Stimulated activated CD4-positive, alpha-beta T cell treated with anti-CD3 and anti-CD28 coated beads, Interleukin-15, amount 100 ng/mL, for 1 hour (primary cell): ENCODE measurements around the gene SURF6.
A peak's percentile ranks its signal among the peaks of the same experiment; 100 is the strongest.

Experiments used
- DNase-seq, 2 donors: peaks; one replicate each; pipeline ENCODE4 v3.0.0-alpha.2; 2020; ENCODE audit warnings: low read depth in 1 of 2, low spot score in 1 of 2

SURF6 gene

GRCh38 chr9:133368249-133368881 is 32.4 kb upstream of the SURF6 start:
- no peak for DNase-seq

DNA sequence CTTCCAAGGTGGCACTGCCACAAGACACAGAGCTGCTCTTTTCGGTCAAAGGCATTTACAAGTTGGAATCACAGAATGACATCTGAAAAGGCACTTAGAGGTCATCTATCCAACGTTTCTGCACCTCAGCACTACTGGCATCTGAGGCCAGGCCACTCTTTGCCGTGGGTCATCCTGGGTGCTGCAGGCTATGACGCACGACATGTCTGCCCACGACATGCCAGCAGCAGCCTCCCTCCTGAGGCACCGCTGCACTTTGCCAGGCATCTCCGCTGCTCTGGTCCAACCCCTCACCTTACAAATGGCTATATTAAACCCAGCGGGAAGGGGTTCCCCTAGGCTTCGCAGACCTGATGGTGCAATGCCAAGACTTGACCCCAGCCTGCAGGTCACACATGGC is 31.8 kb upstream of the SURF6 start:
- DNase-seq = no peak

DNA sequence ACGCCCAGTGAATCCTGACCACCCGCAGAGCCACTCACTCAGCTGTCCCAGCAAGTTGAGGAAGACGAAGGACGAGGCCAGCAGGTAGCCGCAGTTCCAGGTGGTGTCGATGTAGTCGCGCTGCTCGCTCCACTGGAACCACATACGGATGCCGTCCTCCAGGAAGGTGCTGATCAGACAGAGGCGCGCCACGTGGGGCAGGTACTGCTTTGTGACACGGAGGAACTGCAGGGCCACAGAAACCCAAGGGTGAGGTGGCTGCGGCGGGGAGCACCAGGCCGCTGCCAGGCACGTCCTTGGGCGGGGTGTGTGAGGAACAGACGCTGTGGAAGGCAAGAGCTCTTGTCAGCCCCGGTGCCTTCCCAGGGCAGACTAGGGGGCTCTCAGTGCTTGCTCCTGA is 31.2 kb upstream of the SURF6 start:
- no peak for DNase-seq

- DNase-seq = no peak
Measured at GRCh38 chr9:133366435-133366834, 30.4 kb upstream of the SURF6 start.

- DNase-seq = no peak
Measured at GRCh38 chr9:133362359-133363044, 26.5 kb upstream of the SURF6 start.

DNA sequence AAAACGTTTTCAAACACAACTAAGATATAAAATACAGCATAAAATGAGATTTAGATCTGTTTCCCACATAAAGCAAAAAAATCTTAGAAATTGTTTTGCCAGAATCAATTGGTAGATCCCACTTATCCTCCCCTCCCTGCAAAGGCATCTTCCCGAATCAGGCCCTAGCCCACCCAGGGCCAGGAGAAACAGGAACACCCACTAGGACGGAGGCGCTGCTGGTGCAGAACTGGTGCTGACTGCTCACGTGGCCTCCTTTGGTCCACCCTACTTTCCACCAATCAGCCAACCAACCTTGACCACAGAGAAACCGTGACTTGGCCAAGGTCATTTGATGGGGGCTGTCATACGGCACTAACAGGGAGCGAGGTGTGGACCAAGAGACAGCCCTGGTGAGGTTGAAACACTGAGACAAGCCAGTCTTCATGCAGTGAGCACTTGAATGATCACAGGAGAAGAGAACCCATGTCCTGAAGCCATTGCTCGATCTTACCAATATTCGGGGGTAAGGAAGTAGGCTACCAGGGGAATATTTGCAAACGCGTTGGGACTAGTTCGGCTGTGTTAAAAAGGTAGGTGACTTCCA is 25.6 kb upstream of the SURF6 start:
- DNase-seq = no peak

DNA sequence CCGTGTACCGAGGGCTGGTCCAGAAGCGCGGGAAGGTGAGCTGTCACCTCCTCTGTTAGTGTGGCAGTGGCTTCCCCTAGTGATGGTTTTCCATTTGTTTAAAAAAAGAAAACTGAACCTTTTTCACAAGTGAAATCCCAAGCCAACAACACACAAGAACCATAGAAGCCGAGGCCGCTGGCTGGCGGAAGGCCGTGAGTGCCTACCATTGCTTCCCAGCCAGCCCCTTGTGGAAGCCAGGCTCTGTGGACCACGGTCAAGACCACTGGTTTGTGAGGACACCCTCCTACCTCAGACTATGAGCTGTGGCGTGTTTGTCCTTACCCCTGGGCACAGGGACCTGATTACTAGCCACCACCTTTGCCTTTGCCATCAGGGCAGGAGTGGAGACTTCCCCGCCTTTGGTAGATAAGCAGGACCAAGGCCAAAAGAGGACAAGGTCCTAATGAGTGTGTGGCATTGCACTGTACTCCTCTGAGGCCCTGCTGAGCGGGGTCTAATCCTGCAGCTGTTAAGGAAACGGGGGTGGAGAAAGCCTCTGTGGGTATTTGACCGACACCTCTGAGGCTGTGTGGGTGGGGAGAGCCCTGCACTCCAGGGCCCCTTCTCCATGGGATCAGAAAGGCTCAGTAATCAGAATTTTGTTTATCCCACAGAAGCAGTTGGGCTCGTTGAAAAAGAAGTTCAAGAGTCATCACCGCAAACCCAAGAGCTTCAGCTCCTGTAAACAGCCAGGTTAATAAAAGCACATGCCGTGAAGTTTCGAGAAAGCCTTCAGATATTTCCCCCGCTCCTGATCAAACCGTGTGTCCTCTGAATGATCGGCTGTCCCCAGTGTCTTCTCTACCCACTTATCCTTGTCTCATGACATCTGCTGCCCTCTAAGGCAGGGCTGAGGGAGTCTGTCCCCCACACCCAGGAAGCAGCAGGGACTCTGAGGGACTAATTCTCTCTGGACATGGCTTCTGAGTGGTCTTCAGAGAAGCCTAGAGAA is 24.7 kb upstream of the SURF6 start:
- DNase-seq = no peak

GRCh38 chr9:133359399-133360175 is 23.6 kb upstream of the SURF6 start:
- DNase-seq = no peak

DNA sequence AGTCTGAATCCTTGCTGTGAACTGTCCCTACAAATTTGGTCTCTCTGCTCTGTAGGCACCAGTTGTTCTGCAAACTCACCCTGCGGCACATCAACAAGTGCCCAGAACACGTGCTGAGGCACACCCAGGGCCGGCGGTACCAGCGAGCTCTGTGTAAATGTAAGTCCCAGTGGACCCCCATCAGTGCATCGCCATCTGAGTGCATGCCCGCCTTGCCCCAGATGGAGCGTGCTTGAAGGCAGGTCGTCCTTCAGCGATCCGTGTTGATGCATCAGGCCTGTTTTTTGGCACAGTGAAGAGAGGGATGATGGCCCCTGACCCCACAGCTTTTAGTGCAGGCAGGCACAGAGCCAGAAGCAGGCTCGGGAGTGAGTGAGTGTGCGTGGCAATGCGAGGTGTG is 21.7 kb upstream of the SURF6 start:
- DNase-seq = no peak

- peak; percentile 80 to 92 for DNase-seq
Measured at GRCh38 chr9:133356391-133357091, 20.6 kb upstream of the SURF6 start, which contains the start of the genes SURF1 and SURF2. Gene SURF1, minus strand, starts transcription at chr9:133356487. Its CDS starts 34 bp downstream, at chr9:133356453. Gene SURF2, plus strand, starts transcription at chr9:133356550. Its CDS starts 43 bp downstream, at chr9:133356593.

DNA sequence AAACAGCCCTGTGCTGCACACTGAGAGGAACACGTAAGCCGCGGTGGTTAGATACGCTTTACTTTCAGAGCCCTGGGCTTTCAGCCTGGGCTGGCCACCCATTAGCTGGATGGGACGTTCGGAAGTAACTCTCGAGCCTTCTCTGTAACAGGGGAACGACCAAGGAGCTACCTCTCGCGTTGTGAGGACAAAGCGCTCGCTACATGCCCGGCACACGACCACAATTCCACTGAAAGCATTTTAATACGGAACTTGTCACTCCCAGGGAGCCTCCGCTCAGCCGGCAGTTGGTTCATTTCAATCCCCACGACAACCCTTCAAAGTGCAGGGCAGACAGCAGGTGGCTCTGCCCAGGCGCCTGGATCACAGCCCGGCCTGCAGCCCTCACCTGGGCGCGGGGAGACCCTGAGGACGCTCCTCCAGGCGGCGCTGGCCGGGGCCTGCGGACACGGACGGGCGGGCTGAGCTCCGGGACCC is 19.9 kb upstream of the SURF6 start:
- no peak for DNase-seq

GRCh38 chr9:133354766-133355165 is 18.8 kb upstream of the SURF6 start:
- no peak for DNase-seq

DNA sequence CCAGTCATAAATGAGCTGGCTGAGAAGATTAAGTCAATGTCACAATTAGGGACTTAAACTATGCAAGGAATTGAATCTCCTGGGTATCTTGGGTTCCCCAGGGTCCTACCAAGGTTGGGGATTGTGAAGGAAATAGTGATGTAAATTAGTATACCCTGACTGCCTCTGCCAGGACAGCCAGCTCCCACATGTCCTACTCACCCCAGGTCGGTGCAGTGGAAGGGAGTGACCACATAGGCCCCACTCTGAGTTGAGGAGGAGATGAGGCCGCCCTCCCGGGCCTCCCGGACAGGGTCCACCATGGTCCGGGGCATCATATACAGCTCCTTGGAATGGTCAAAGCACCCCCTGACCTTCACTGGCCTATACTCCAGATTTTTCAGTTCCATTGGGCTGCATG is 17.6 kb upstream of the SURF6 start:
- DNase-seq = no peak

- no peak for DNase-seq
Measured at GRCh38 chr9:133352635-133353340, 16.8 kb upstream of the SURF6 start.

- DNase-seq = no peak
Measured at GRCh38 chr9:133351908-133352634, 16.1 kb upstream of the SURF6 start.

DNA sequence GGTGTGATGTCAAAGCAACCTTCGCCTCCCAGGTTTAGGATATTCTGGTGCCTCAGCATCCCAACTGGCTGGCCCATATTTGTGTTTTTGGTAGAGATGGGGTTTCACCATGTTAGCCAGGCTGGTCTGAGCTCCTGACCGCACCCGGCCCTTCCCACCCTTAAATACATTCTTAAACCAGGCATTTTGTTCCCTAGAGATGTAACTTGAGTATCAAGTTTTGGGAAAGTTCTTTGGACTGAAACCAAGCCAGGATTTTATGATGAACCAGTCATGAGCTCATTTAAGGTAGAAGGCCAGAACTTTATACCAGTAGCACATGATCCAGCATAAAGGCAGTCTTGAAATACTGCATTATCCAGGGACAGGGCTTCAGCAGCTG is 15.5 kb upstream of the SURF6 start:
- no peak for DNase-seq

DNA sequence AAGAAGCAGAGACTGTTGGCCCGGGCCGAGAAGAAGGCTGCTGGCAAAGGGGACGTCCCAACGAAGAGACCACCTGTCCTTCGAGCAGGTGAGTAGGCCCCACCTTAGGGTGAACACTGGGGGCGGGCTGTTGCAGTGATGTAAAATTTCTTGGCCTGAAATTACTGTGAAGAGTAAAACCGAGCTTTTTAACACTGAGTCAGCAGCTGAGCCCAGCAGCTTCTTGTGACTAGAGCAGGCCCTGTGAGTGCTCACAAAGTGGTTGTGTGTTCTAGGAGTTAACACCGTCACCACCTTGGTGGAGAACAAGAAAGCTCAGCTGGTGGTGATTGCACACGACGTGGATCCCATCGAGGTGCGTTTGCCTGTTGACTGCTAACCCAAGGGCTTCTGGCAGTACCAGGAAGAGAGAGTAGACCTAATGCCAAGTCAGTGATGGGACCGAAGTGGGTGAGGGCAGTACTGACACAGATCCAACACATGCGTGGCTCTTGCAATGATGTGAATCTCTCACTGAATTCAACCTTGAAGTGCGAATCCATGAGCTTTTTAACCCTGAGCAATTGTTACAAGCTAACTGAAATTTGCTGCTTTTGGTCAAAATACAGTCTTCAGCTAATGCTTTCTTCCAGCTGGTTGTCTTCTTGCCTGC is 14.1 kb upstream of the SURF6 start:
- DNase-seq = no peak
